Effector CD4-positive, alpha-beta T cell (primary cell): ENCODE data around the gene MIA2.
A peak's percentile ranks its signal among the peaks of the same experiment; 100 is the strongest.

Experiments used
- DNase-seq: peaks from one replicate; pipeline ENCODE4 v3.0.0-alpha.2; 2020

The MIA2 gene

GRCh38 chr14:39395555-39396254 lies 162.0 kb downstream of the MIA2 start:
- DNase-seq = no peak

- DNase-seq = no peak
These were observed 162.7 kb downstream of the MIA2 start for GRCh38 chr14:39396448-39396847.

GRCh38 chr14:39398382-39398781 lies 164.7 kb downstream of the MIA2 start:
- no peak for DNase-seq

- DNase-seq = no peak
These were observed 172.8 kb downstream of the MIA2 start for GRCh38 chr14:39406560-39406959.

- DNase-seq = no peak
These were observed 182.4 kb downstream of the MIA2 start for GRCh38 chr14:39416072-39416471.

DNA sequence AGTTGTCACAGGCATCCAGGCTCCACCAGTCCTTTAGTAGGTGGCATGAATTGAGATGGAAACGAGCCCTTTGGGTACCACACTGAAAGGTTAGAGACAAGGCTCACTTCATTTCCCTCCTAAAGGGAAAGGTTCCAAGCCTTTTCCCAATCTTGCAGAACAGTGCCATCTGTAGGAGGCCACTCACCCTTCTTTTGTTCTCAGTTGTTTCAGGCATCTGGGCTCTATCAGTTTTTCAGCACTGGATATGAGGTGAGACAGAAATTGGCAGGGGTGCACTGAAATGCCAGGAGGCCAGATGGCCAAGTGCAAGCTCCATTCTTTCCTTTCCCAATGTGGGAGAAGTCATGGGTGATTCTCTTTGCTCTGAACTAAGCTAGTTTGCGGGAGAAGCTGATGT lies 183.3 kb downstream of the MIA2 start:
- DNase-seq = no peak

GRCh38 chr14:39419272-39419671 lies 185.6 kb downstream of the MIA2 start:
- no peak for DNase-seq

DNA sequence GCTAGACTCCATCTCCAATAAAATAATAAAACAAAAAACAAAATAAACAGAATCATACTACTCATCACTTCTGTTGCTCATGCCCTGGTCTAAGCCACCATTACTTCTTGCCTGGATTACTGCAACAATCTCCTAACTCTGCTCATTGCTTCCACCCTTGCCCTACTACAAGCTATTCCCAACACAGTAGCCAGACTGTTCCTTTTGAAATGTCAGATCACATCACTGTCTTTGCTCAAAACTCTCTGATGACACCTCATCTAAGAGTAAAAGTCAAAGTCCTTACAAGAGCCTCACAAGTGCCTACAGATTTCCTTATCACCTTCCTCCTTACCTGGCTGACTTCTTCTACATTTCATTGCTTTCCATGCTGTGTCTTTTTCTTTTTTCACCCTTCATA lies 188.5 kb downstream of the MIA2 start:
- DNase-seq = no peak

GRCh38 chr14:39423793-39424192 lies 190.1 kb downstream of the MIA2 start:
- DNase-seq = no peak

- no peak for DNase-seq
These were observed 192.2 kb downstream of the MIA2 start for GRCh38 chr14:39425947-39426346.

DNA sequence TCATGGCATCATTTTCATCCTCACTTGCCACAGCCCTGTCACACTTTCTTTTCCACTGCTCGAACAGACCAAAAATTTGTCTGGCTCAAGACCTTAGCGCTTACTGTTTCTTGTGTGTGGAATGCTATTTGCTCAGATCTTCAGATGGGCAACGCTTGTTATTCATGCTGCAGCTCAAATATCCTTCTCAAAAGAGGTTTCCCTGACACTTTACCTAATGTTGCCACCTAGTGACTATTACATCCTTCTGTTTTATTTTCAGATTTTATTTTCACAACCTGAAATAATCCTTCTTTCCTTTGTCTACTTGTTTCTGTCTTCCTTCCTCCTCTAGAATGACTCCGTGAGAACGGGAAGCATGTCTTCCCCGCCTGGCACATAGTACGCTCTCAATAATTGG lies 192.9 kb downstream of the MIA2 start:
- no peak for DNase-seq

DNA sequence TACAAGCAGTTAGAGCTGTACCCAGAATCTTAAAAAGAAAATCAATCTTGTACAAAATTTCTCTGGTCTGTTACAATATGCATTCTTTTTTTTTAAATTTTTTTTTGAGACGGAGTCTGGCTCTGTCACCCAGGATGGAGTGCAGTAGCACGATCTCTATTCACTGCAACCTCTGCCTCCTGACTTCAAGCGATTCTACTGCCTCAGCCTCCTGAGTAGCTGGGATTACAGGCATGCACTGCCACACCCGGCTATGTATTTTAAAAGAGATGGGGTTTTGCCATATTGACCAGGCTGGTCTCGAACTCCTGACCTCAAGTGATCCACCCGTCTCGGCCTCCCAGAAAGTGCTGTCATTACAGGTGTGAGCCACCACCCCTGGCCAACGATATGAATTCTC lies 194.4 kb downstream of the MIA2 start:
- DNase-seq = no peak

DNA sequence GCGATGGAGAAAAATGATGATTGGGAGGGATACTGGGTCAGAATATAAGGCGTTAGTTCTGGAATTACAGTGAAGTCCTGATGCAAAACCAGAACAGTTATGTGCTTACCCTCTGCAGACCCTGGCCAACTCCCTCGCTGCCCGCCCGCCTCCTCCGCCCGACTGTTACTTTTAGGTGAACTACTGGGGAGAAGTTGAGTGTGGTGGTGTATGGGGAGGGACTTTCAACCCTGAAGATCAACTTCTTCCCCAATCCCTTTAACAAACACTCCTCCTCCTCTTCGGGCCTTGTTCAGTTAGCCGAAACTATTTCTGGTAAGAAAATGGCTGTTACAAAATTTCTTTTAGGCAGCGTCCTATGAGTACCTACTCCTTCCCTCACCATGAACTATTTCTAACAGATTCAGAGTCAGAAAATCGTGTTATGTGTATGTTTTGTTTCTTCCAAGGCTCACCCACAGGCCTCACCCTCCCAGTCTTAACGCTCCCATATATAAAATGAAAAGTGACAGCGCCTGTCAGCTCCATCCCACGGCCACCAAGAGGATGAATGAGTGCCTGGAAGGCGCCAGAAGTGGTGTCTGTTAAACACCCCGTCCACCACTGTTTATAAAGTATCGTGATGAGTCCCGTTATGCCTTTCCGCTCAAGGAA lies 197.2 kb downstream of the MIA2 start:
- no peak for DNase-seq

GRCh38 chr14:39431416-39432178 lies 197.9 kb downstream of the MIA2 start:
- peak; percentile 38 for DNase-seq

- DNase-seq = peak; percentile 92
These were observed 198.5 kb downstream of the MIA2 start, which contains the start of gene FBXO33 for GRCh38 chr14:39432179-39432618. TSS of gene FBXO33 (minus strand) at chr14:39432433. CDS start at chr14:39432162, 271 bp downstream.

GRCh38 chr14:39432619-39433451 lies 199.1 kb downstream of the MIA2 start:
- DNase-seq = peak; percentile 67

- DNase-seq = no peak
These were observed 199.7 kb downstream of the MIA2 start for GRCh38 chr14:39433452-39433813.

GRCh38 chr14:39434401-39434800 lies 200.7 kb downstream of the MIA2 start:
- no peak for DNase-seq

DNA sequence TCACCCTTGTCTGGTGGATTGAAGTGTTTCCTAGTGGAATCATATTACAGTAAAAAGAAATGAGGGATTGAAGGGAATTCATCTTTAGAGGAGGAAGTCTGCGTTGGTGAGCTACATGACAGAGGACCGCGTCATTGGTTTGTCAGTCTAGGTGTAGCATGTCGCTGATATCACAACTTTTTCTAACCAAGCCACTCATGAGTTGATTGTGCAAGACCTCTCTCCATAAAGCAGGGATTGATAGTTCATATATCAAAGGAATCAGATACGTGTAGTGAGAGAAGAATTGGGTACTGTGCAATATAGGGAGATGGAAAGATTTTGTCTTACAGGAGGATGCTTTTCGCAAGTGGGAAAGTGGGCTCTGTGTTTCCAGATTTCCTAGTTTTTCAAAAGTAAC lies 201.5 kb downstream of the MIA2 start:
- DNase-seq = no peak
